GM18508 (cell line): Measurements from ENCODE around the gene TMEM263.
"Not testable (repeated sequence)": the region's sequence is repeated elsewhere in the genome, so short reads cannot be mapped to it uniquely, and the experiment has no call there.

Source experiments
- ATAC-seq: cut with Tn5 transposase; IDR thresholded peaks from one replicate; pipeline ENCODE4 v1.9.1; 2021; ENCODE audit warnings: moderate number of reproducible peaks; ENCODE audit not compliant: insufficient read depth, unreplicated experiment

Gene TMEM263

GRCh38 chr12:106984588-106985137, 29.0 kb downstream of the TMEM263 start:
- ATAC-seq: no peak

GRCh38 chr12:106985479-106985878, 29.8 kb downstream of the TMEM263 start:
- no peak for ATAC-seq

GRCh38 chr12:106986135-106986534, 30.4 kb downstream of the TMEM263 start:
- no peak for ATAC-seq

GRCh38 chr12:106986625-106987389, 31.1 kb downstream of the TMEM263 start, which contains the start of gene MTERF2:
TSS of gene MTERF2 (minus strand) at chr12:106987146. CDS start at chr12:106978714, 8,432 bp downstream.
- peak; percentile 61 for ATAC-seq

GRCh38 chr12:106987846-106988245, 32.1 kb downstream of the TMEM263 start:
- no peak for ATAC-seq

- no peak for ATAC-seq
These were observed 39.0 kb downstream of the TMEM263 start for GRCh38 chr12:106994579-106995220.

- ATAC-seq: not testable (repeated sequence)
These were observed 40.4 kb downstream of the TMEM263 start for GRCh38 chr12:106996102-106996501.

GRCh38 chr12:106997916-106998315, 42.2 kb downstream of the TMEM263 start:
- ATAC-seq: no peak

- no peak for ATAC-seq
These were observed 43.7 kb downstream of the TMEM263 start for GRCh38 chr12:106999446-106999845.

GRCh38 chr12:107002665-107003064, 47.0 kb downstream of the TMEM263 start:
- ATAC-seq: not testable (repeated sequence)

- no peak for ATAC-seq
These were observed 51.7 kb downstream of the TMEM263 start for GRCh38 chr12:107007411-107007810.

- ATAC-seq: no peak
These were observed 55.8 kb downstream of the TMEM263 start for GRCh38 chr12:107011519-107011918.

GRCh38 chr12:107012736-107013425, 57.2 kb downstream of the TMEM263 start:
- ATAC-seq: no peak

- no peak for ATAC-seq
These were observed 58.3 kb downstream of the TMEM263 start for GRCh38 chr12:107014055-107014454.

- ATAC-seq: no peak
These were observed 61.3 kb downstream of the TMEM263 start for GRCh38 chr12:107017042-107017441.

GRCh38 chr12:107019546-107019945, 63.8 kb downstream of the TMEM263 start:
- no peak for ATAC-seq
